Parathyroid adenoma (tissue), 2 donors: ENCODE measurements around the gene NLE1.

Experiments
- H2AFZ ChIP-seq: fragments of 300-600 bp; sonication (generic); one replicate; pipeline ENCODE4 v1.7.0; 2017; ENCODE audit warnings: antibody characterized with exemption, mild to moderate bottlenecking
- H3K27ac ChIP-seq: fragments of 300-600 bp; sonication (generic); one replicate; pipeline ENCODE4 v1.7.0; 2017
- H3K27me3 ChIP-seq: fragments of 300-600 bp; sonication (generic); one replicate; pipeline ENCODE4 v1.7.0; 2017; ENCODE audit warnings: low read length; ENCODE audit not compliant: control insufficient read depth, insufficient read depth
- H3K36me3 ChIP-seq: fragments of 300-600 bp; sonication (generic); one replicate; pipeline ENCODE4 v1.7.0; 2017; ENCODE audit warnings: low read length; ENCODE audit not compliant: control insufficient read depth, insufficient read depth
- H3K4me1 ChIP-seq: fragments of 300-600 bp; sonication (generic); one replicate; pipeline ENCODE4 v1.7.0; 2017; ENCODE audit warnings: control low read depth
- H3K4me2 ChIP-seq: fragments of 300-600 bp; sonication (generic); one replicate; pipeline ENCODE4 v1.7.0; 2017; ENCODE audit warnings: low read length
- H3K4me3 ChIP-seq: fragments of 300-600 bp; sonication (generic); one replicate; pipeline ENCODE4 v1.7.0; 2017; ENCODE audit warnings: low read depth, low read length
- H3K79me2 ChIP-seq: fragments of 300-600 bp; sonication (generic); one replicate; pipeline ENCODE4 v1.7.0; 2017; ENCODE audit warnings: control low read depth
- H3K9ac ChIP-seq: fragments of 300-600 bp; sonication (generic); one replicate; pipeline ENCODE4 v1.7.0; 2017; ENCODE audit warnings: mild to moderate bottlenecking
- H3K9me3 ChIP-seq: fragments of 300-600 bp; sonication (generic); one replicate; pipeline ENCODE4 v1.7.0; 2017; ENCODE audit warnings: low read length; ENCODE audit not compliant: control insufficient read depth
- TF ChIP-seq, protein P1 (sequence below): fragments of 300-600 bp; sonication (generic); IDR thresholded peaks from one replicate; pipeline ENCODE4 v1.7.0; 2017; ENCODE audit warnings: antibody characterized with exemption, mild to moderate bottlenecking
- donor health status: primary hyperparathyroidism.

The NLE1 gene

DNA sequence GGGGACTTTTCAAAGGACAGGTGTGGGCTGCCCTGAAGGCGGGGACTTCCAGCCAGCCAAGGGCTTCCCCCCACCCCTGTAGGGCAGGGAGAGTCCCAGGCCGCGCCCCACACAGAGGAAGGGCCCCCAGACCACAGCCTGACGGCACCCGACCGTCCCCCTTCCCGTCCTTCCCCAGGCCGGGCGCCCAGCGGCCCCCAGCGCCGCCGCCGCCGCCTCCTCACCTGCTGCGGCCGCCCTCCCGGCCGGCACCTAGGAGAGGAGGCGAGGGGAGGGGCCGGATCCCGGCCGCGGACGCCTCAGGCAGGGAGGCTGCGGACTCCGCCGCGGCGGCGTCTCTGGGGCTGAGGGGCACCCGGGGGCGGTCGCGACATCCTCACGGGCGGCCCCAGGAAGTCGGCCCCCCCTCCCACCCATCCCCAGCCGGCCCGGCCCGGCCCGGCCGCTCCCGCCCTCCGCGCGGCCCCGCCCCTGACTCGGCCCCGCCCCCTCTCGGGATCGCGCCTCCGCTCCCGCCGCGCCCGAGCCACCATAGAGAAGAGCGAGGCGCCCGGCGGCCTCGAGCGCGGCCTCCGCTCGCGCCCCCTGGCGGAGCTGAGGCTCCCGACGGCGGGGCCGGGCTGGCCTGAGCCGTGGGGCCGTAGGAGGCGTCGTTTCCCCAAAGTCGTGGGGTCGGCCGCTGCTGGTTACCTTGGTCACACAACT lies 53.1 kb downstream of the NLE1 start:
- Histone ChIP-seq H3K79me2 (peaks cover 6% of the 10 kb centered on the region), H3K27ac (peak overlapping the region; percentile 83), H3K9ac (peak overlapping the region; percentile 58), H3K4me3 (peak overlapping the region; percentile 79), H2AFZ (peak overlapping the region; percentile 94), H3K36me3 (no peaks in the 10 kb centered on the region), H3K4me1 (peaks cover 7% of the 10 kb centered on the region), H3K27me3 (no peaks in the 10 kb centered on the region), H3K4me2 (peak overlapping the region; percentile 91), H3K9me3 (no peaks in the 10 kb centered on the region)
- TF ChIP-seq, protein P1, sequence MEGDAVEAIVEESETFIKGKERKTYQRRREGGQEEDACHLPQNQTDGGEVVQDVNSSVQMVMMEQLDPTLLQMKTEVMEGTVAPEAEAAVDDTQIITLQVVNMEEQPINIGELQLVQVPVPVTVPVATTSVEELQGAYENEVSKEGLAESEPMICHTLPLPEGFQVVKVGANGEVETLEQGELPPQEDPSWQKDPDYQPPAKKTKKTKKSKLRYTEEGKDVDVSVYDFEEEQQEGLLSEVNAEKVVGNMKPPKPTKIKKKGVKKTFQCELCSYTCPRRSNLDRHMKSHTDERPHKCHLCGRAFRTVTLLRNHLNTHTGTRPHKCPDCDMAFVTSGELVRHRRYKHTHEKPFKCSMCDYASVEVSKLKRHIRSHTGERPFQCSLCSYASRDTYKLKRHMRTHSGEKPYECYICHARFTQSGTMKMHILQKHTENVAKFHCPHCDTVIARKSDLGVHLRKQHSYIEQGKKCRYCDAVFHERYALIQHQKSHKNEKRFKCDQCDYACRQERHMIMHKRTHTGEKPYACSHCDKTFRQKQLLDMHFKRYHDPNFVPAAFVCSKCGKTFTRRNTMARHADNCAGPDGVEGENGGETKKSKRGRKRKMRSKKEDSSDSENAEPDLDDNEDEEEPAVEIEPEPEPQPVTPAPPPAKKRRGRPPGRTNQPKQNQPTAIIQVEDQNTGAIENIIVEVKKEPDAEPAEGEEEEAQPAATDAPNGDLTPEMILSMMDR = peak; percentile 87

DNA sequence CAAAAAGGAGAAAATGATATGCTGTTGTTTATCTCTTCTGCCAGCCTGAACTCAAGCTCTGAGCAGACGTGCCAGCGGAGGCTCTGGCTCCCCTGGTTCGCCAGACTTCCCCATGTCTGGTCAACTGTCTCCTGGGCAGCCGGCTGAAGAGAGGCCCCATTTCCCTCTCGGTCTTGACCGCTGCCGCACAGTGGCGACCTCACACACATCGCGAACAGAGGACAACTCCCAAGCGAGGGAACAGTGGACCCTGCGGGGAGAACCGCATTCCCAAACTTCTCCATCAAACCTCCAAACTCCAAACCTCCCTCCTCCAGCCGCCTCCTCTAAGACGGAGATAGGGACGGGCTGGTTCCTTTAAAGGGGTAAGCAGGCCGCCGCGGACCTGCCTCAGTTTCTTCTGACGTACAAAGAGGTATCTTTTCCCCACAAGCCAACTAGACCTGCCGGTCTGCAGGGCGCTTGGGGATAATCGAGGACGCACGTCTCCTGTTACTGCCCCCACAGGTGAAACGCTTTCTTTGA lies 53.7 kb downstream of the NLE1 start:
- H3K4me2 ChIP-seq = peak overlapping the region; percentile 91
- H3K79me2 ChIP-seq = peaks cover 11% of the 10 kb centered on the region
- no peaks in the 10 kb centered on the region for H3K36me3 ChIP-seq
- H3K9ac ChIP-seq = peak overlapping the region; percentile 58
- peak overlapping the region; percentile 79 for H3K4me3 ChIP-seq
- H3K27me3 ChIP-seq = no peaks in the 10 kb centered on the region
- peak overlapping the region; percentile 83 for H3K27ac ChIP-seq
- peaks cover 7% of the 10 kb centered on the region for H3K4me1 ChIP-seq
- peak overlapping the region; percentile 94 for H2AFZ ChIP-seq
- TF ChIP-seq, protein P1 = no peak
- H3K9me3 ChIP-seq = no peaks in the 10 kb centered on the region

DNA sequence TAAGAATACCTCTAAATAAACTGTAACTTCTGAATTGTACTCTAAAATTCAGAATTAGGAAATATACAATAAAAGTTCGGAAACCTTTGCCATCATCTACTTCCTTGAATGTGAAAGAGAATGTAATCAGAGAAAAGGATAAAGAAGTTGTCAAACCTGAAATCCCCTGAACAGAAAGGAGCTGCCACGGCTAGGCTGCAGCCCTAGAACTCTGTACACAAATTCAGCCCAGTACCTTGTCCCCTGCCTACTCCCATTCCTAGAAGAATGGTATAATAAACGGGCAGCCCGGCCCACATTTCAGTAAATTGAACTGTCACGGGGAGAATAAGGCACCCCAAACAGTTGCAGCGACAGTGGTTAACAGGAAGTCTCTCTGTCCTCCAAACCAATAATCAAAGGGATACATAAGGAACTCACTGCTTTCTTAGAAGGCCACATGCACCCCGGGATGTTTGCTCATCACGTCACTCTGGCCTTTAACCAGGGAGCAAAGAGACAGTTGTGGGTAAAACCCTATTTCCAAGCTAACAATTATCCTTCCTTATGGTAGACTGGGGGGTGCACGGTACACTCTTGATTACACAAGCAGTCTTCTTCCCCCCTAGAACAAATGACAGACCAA lies 54.3 kb downstream of the NLE1 start:
- H3K79me2 ChIP-seq = peaks cover 13% of the 10 kb centered on the region
- peak overlapping the region; percentile 91 for H3K4me2 ChIP-seq
- H3K9ac ChIP-seq = peak overlapping the region; percentile 58
- peak overlapping the region; percentile 83 for H3K27ac ChIP-seq
- H3K4me3 ChIP-seq = peak overlapping the region; percentile 79
- no peaks in the 10 kb centered on the region for H3K36me3 ChIP-seq
- H2AFZ ChIP-seq = peak overlapping the region; percentile 94
- peaks cover 7% of the 10 kb centered on the region for H3K4me1 ChIP-seq
- H3K9me3 ChIP-seq = no peaks in the 10 kb centered on the region
- no peaks in the 10 kb centered on the region for H3K27me3 ChIP-seq
- TF ChIP-seq, protein P1 = no peak

DNA sequence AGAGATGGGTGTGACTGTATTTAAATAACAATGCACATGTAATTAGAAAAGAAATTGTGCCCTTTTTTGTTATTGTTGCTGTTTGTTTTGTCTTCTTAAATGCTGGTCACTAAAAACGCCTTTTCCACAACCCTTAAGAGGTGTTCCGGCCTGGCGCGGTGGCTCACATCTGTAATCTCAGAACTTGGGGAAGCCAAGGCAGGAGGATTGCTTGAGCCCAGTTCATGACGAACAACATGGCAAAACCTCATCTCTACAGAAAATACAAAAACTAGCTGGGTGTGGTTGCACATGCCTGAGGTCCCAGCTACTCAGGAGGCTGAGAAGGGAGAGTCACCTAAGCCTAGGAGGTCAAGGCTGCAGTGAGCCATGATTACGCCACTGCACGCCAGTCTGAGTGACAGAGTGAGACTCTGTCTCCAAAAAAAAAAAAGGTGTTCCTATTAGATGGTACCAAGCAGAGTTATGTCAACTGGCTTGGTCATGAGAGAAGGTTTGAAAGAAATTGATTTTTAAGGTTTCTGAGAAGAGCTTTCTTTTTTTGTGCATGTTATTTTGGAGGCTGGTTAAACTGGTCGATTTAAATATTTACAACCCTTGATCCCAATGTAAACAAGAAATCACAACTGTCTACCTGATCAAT lies 55.1 kb downstream of the NLE1 start:
- H2AFZ ChIP-seq = no peak overlapping the region
- no peak overlapping the region for H3K4me2 ChIP-seq
- no peaks in the 10 kb centered on the region for H3K36me3 ChIP-seq
- TF ChIP-seq, protein P1 = no peak
- H3K9ac ChIP-seq = no peak overlapping the region
- no peaks in the 10 kb centered on the region for H3K27me3 ChIP-seq
- peaks cover 20% of the 10 kb centered on the region for H3K79me2 ChIP-seq
- no peak overlapping the region for H3K4me3 ChIP-seq
- no peak overlapping the region for H3K27ac ChIP-seq
- no peaks in the 10 kb centered on the region for H3K9me3 ChIP-seq
- H3K4me1 ChIP-seq = peaks cover 7% of the 10 kb centered on the region
